Dedifferentiated amniotic fluid mesenchymal stem cell (primary cell): ENCODE data around the gene TNFRSF13B.

ENCODE experiments used
- DNase-seq: peaks from one replicate; pipeline ENCODE4 v3.0.0-alpha.2; 2016; ENCODE audit errors: extremely low spot score

TNFRSF13B gene

GRCh38 chr17:16938496-16939207 lies 33.3 kb downstream of the TNFRSF13B start:
- DNase-seq: no peak

- DNase-seq: no peak
These were observed 33.9 kb downstream of the TNFRSF13B start for GRCh38 chr17:16938031-16938430.

GRCh38 chr17:16937431-16937830 lies 34.5 kb downstream of the TNFRSF13B start:
- no peak for DNase-seq

- no peak for DNase-seq
These were observed 35.2 kb downstream of the TNFRSF13B start for GRCh38 chr17:16936536-16937310.

GRCh38 chr17:16935786-16936185 lies 36.1 kb downstream of the TNFRSF13B start:
- DNase-seq: no peak

- DNase-seq: no peak
These were observed 36.7 kb downstream of the TNFRSF13B start for GRCh38 chr17:16935241-16935663.

GRCh38 chr17:16934836-16935235 lies 37.1 kb downstream of the TNFRSF13B start:
- no peak for DNase-seq

- no peak for DNase-seq
These were observed 37.7 kb downstream of the TNFRSF13B start for GRCh38 chr17:16934133-16934795.

- DNase-seq: no peak
These were observed 38.4 kb downstream of the TNFRSF13B start for GRCh38 chr17:16933317-16934132.

GRCh38 chr17:16932611-16933010 lies 39.3 kb downstream of the TNFRSF13B start:
- DNase-seq: no peak

- no peak for DNase-seq
These were observed 39.8 kb downstream of the TNFRSF13B start for GRCh38 chr17:16932156-16932555.

GRCh38 chr17:16931318-16932060 lies 40.4 kb downstream of the TNFRSF13B start:
- DNase-seq: no peak

GRCh38 chr17:16930571-16931317 lies 41.2 kb downstream of the TNFRSF13B start:
- DNase-seq: no peak

- no peak for DNase-seq
These were observed 42.0 kb downstream of the TNFRSF13B start for GRCh38 chr17:16929757-16930520.

- DNase-seq: no peak
These were observed 42.8 kb downstream of the TNFRSF13B start for GRCh38 chr17:16929035-16929680.

GRCh38 chr17:16928406-16929034 lies 43.4 kb downstream of the TNFRSF13B start:
- DNase-seq: no peak

GRCh38 chr17:16927641-16928321 lies 44.1 kb downstream of the TNFRSF13B start:
- no peak for DNase-seq
